Activated naive CD4-positive, alpha-beta T cell treated with anti-CD3 and anti-CD28 coated beads, Interleukin-2, amount 10 ng/mL, durations not matched to agents 7 days and 5 days (primary cell): ENCODE measurements around the gene OR2T27.
"Not testable (repeated sequence)": the region's sequence is repeated elsewhere in the genome, so short reads cannot be mapped to it uniquely, and the experiment has no call there.

ENCODE experiments used
- CTCF ChIA-PET: fragments of 350-600 bp; sonication (Branson Sonifier 250); formaldehyde crosslinking; loops from one replicate; lab custom pipeline; 2021; ENCODE audit warnings: antibody characterized with exemption; lab: Charles Lee
- DNase-seq: peaks from one replicate; pipeline ENCODE4 v3.0.0-alpha.2; 2020
- H3K27ac Mint-ChIP-seq: one replicate; pipeline ENCODE4 v1.8.0; 2021; ENCODE audit warnings: mild to moderate bottlenecking, moderate library complexity, mixed read lengths
- H3K27me3 Mint-ChIP-seq: one replicate; pipeline ENCODE4 v1.8.0; 2021; ENCODE audit warnings: mild to moderate bottlenecking, mixed read lengths
- H3K36me3 Mint-ChIP-seq: one replicate; pipeline ENCODE4 v1.8.0; 2021; ENCODE audit warnings: mixed read lengths
- H3K4me1 Mint-ChIP-seq: one replicate; pipeline ENCODE4 v1.8.0; 2021; ENCODE audit warnings: mixed read lengths
- H3K4me3 Mint-ChIP-seq: one replicate; pipeline ENCODE4 v1.8.0; 2021; ENCODE audit warnings: mild to moderate bottlenecking, moderate library complexity, mixed read lengths
- H3K9me3 Mint-ChIP-seq: one replicate; pipeline ENCODE4 v1.8.0; 2021; ENCODE audit warnings: mixed read lengths

OR2T27 gene

DNA sequence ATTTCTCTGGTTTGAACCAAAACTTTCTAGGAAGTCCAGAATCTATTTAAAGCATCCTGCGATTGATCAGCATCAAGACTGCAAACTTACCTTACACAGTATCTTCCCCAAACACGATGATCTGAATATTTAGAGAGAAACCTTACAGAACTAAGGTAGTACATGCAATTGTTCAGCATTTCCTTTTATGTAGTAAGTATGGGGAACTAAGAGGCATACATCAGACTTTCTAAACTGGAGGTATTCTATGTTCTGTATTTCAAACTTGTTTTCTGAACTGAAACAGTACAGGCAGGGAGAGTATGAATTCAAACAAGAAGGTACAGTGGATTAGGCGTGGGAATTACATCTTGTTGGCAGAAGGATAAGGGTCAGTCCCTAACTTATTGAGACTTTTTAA, at the start of gene OR2T27:
OR2T27 (minus strand) TSS at position 175 of the 400 bp plus-strand sequence. CDS start 4,644 bp downstream, outside the sequence.
- H3K9me3 Mint-ChIP-seq, H3K27ac Mint-ChIP-seq, CTCF ChIA-PET, H3K4me1 Mint-ChIP-seq, H3K36me3 Mint-ChIP-seq, DNase-seq, H3K4me3 Mint-ChIP-seq, H3K27me3 Mint-ChIP-seq: not testable (repeated sequence)

DNA sequence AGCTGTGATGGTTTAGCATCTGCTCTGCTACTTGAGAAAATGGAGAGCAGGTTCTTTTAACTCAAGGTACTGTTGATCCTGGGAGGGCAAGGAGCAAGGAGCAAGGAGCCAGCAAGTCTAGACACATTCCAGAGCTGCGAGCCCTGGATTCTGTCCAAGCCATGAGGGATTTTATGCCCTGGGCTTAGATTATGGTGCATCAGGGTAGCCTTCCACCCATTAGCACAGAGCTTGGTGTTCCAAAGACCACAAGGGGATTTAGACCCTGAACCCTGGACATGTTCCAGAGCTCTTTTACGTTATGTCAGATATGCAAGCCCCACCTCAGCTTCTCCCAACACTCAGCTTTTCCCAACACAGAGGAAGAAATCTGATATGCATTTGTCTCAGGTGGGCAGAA, 49.3 kb upstream of the OR2T27 start:
- H3K27ac Mint-ChIP-seq: no peak overlapping the region
- H3K36me3 Mint-ChIP-seq: no peaks in the 10 kb centered on the region
- DNase-seq: no peak
- no peak overlapping the region for H3K4me3 Mint-ChIP-seq
- CTCF ChIA-PET: interaction anchor here (0.9 kb wide), 1 partner anchor 102 kb away, joined by 4 read pairs; no protein-coding TSS in a partner anchor
- H3K27me3 Mint-ChIP-seq: no peaks in the 10 kb centered on the region
- H3K9me3 Mint-ChIP-seq: no peaks in the 10 kb centered on the region
- H3K4me1 Mint-ChIP-seq: no peaks in the 10 kb centered on the region

DNA sequence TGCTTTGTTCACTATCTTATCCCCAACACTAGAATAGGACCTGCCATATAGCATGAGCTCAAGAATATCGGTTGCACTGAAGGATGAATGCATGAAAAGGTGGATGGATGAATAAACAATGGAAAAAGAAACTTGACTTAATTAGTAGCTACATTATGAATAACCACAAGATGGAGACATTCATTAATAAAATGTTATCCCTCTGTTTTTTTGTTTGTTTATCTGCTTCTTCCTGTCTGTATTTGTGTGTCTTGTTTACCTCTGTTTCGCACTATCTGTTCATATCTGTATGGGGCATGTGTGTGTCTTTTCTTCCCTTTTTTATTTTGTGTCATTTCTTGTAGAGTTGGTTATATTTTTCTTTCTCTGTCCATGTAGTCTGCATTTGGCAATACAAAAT, 48.3 kb upstream of the OR2T27 start:
- Mint-ChIP-seq H3K4me1 (no peaks in the 10 kb centered on the region), H3K9me3 (no peaks in the 10 kb centered on the region), H3K4me3 (no peak overlapping the region), H3K36me3 (no peaks in the 10 kb centered on the region), H3K27me3 (no peaks in the 10 kb centered on the region), H3K27ac (no peak overlapping the region)
- CTCF ChIA-PET: no interaction called here
- DNase-seq: no peak

- CTCF ChIA-PET: no interaction called here
Measured at GRCh38 chr1:248702714-248703113, 47.4 kb upstream of the OR2T27 start, which contains the start of gene OR14I1. Gene OR14I1 (minus strand): TSS chr1:248702766.

DNA sequence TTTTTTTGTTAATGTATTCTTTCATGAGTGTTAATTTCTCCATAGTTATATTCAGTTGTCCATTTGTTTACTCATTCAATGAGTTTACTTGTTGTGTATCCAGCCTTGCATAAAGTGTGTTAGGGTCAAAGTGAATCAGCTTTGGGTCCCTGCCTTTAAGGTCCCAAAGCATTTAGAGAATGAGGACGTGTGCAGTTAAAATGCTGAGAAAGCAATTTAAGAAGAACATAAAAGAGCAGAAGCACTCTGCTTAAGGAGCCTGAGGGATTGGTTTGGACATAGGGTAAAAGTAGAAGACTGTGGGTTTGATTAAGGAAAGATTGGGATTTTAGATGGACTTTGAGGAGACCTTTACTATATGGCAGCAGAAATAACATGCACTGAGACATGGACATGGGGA, 43.8 kb upstream of the OR2T27 start:
- CTCF ChIA-PET: no interaction called here
- no peak overlapping the region for H3K4me3 Mint-ChIP-seq
- H3K4me1 Mint-ChIP-seq: no peaks in the 10 kb centered on the region
- H3K27me3 Mint-ChIP-seq: no peaks in the 10 kb centered on the region
- H3K36me3 Mint-ChIP-seq: no peaks in the 10 kb centered on the region
- DNase-seq: no peak
- no peak overlapping the region for H3K27ac Mint-ChIP-seq
- no peaks in the 10 kb centered on the region for H3K9me3 Mint-ChIP-seq

More at GRCh38 chr1:248702714-248703113, 47.4 kb upstream of the OR2T27 start, which contains the start of gene OR14I1:
- Mint-ChIP-seq H3K4me1 (no peaks in the 10 kb centered on the region), H3K27me3 (no peaks in the 10 kb centered on the region), H3K4me3 (no peak within 1 kb of the TSS), H3K36me3 (no peaks in the 10 kb centered on the region), H3K27ac (no peak within 1 kb of the TSS), H3K9me3 (no peaks in the 10 kb centered on the region)
- no peak for DNase-seq

- H3K9me3 Mint-ChIP-seq: no peaks in the 10 kb centered on the region
- no peaks in the 10 kb centered on the region for H3K4me1 Mint-ChIP-seq
- no peak for DNase-seq
- no peaks in the 10 kb centered on the region for H3K36me3 Mint-ChIP-seq
- H3K27ac Mint-ChIP-seq: no peak overlapping the region
- H3K4me3 Mint-ChIP-seq: no peak overlapping the region
- no peaks in the 10 kb centered on the region for H3K27me3 Mint-ChIP-seq
- CTCF ChIA-PET: no interaction called here
Measured at GRCh38 chr1:248697907-248698306, 42.6 kb upstream of the OR2T27 start.

DNA sequence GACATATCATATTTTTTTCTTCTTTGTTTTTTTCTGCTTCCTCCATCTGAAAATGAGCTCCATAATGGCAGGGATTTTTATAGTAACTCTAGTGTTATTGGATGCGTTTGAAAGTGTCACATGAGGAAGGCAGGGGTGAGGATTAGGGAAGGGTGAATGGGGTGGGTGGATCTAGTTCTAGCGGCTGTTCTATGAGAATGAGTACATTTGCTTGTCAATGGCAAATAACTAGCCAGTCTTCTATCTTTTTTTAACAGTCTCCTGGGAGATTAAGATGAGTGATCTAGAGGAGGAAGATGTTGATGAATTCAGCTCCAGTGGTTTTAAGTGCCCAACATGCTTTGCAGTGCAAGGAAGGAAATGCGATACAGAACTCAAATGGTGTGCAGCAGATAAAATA, 41.4 kb upstream of the OR2T27 start:
- CTCF ChIA-PET: no interaction called here
- no peak for DNase-seq
- no peaks in the 10 kb centered on the region for H3K4me1 Mint-ChIP-seq
- no peaks in the 10 kb centered on the region for H3K36me3 Mint-ChIP-seq
- H3K27me3 Mint-ChIP-seq: no peaks in the 10 kb centered on the region
- no peak overlapping the region for H3K27ac Mint-ChIP-seq
- H3K4me3 Mint-ChIP-seq: no peak overlapping the region
- H3K9me3 Mint-ChIP-seq: peaks cover 4% of the 10 kb centered on the region

DNA sequence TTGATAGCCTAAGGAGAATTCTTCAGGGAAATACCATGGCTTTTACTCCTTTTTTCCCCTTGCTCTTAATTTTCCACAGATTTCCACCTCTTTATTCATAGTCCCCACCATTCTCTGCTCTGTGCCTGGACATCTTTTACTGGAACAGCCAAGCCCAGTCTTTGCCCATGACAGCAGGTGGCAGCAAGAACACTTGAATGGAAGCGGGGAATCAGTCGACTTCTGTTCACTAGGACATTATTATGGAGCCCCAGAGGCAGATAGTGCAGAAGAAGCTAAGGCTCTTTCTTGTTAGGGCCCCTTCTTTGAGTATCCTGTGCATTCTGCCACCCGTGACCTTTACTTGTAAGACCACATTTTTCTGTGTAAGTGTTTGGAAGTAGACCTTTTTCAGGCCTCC, 40.9 kb upstream of the OR2T27 start:
- H3K9me3 Mint-ChIP-seq: peaks cover 4% of the 10 kb centered on the region
- no peaks in the 10 kb centered on the region for H3K36me3 Mint-ChIP-seq
- no peak overlapping the region for H3K4me3 Mint-ChIP-seq
- H3K4me1 Mint-ChIP-seq: no peaks in the 10 kb centered on the region
- no peaks in the 10 kb centered on the region for H3K27me3 Mint-ChIP-seq
- H3K27ac Mint-ChIP-seq: no peak overlapping the region
- peak; percentile 28 for DNase-seq
- CTCF ChIA-PET: no interaction called here

GRCh38 chr1:248695451-248696132, 40.3 kb upstream of the OR2T27 start:
- no peaks in the 10 kb centered on the region for H3K27me3 Mint-ChIP-seq
- H3K36me3 Mint-ChIP-seq: no peaks in the 10 kb centered on the region
- CTCF ChIA-PET: interaction anchor here (0.6 kb wide), 1 partner anchor 266 kb away, joined by 3 read pairs; no protein-coding TSS in a partner anchor
- H3K27ac Mint-ChIP-seq: no peak overlapping the region
- peaks cover 4% of the 10 kb centered on the region for H3K9me3 Mint-ChIP-seq
- no peak overlapping the region for H3K4me3 Mint-ChIP-seq
- no peak for DNase-seq
- H3K4me1 Mint-ChIP-seq: no peaks in the 10 kb centered on the region

GRCh38 chr1:248691567-248692155, 36.3 kb upstream of the OR2T27 start:
- no peaks in the 10 kb centered on the region for H3K36me3 Mint-ChIP-seq
- no peak for DNase-seq
- no peak overlapping the region for H3K4me3 Mint-ChIP-seq

DNA sequence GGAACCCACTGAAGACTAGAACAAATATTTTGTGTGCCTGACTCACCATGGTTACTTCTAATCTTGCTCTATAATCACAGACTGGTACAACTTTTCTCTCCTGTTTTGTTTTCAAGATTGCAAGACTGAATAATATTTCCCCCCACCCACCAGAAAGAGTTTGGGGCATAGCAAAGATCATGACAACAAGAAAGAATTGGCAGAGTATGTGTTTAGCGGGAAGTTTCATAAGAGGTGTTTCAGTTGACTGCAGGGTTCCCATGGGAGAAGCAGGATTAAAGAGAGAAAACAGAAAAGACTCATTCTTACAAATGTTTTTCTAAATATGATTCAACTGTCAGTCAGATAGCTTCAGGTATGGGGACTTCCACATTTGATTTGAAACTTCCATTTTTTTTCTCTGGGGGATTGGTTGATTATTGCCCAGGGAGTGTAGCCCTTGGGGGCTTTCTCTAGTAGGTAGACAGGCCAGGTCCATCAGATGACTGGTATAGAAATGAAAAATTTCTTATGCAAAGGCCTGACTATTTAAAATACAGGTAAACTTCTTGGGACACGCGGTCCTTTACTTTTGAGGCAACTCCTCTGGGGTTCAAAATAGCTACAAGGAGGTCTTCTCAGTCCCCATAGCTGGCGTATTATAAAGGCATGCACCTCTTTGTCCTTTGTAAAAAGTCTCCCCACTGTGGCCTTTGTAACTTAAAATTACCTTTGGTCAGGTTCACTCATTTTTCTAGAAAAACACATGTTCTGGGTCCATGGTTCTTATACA, 33.4 kb upstream of the OR2T27 start:
- DNase-seq: no peak
- Mint-ChIP-seq H3K27ac (no peak overlapping the region), H3K4me1 (no peaks in the 10 kb centered on the region), H3K4me3 (no peak overlapping the region), H3K36me3 (no peaks in the 10 kb centered on the region), H3K9me3 (peaks cover 9% of the 10 kb centered on the region), H3K27me3 (no peaks in the 10 kb centered on the region)
- CTCF ChIA-PET: interaction anchor here (0.7 to 1.2 kb wide), 2 partner anchors 9 to 118 kb away, joined by 3 to 4 read pairs; no protein-coding TSS in a partner anchor

More at GRCh38 chr1:248691567-248692155, 36.3 kb upstream of the OR2T27 start:
- Mint-ChIP-seq H3K27me3 (no peaks in the 10 kb centered on the region), H3K4me1 (no peaks in the 10 kb centered on the region), H3K9me3 (peaks cover 9% of the 10 kb centered on the region), H3K27ac (no peak overlapping the region)
- CTCF ChIA-PET: no interaction called here

GRCh38 chr1:248686815-248687214, 31.5 kb upstream of the OR2T27 start:
- CTCF ChIA-PET: interaction anchor here (0.7 to 1.0 kb wide), 2 partner anchors 280 to 283 kb away, joined by 3 read pairs; no protein-coding TSS in a partner anchor
- Mint-ChIP-seq H3K4me1 (no peaks in the 10 kb centered on the region), H3K36me3 (no peaks in the 10 kb centered on the region), H3K27me3 (no peaks in the 10 kb centered on the region), H3K4me3 (no peak overlapping the region), H3K27ac (no peak overlapping the region), H3K9me3 (peaks cover 5% of the 10 kb centered on the region)
- DNase-seq: peak; percentile 29

DNA sequence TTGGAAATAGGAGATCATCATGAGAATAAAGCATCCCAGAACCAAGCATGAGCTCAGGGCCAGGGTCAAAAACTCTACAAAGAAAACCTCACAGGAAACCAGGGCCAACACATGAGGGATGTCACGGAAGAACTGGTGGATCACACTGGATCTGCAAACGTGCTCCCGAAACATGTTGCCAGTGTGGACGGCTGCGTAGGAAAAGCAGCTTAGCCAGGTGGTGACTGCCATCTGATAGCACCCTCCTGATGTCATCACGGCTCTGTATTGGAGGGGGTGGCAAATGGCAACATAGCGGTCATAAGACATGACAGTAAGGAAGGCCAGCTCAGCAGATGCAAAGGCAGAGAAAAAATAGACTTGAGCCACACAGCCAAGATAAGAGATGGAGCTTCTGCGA, 26.3 kb upstream of the OR2T27 start:
- H3K36me3 Mint-ChIP-seq: no peaks in the 10 kb centered on the region
- CTCF ChIA-PET: no interaction called here
- H3K27me3 Mint-ChIP-seq: no peaks in the 10 kb centered on the region
- H3K4me3 Mint-ChIP-seq: no peak overlapping the region
- H3K27ac Mint-ChIP-seq: no peak overlapping the region
- H3K9me3 Mint-ChIP-seq: no peaks in the 10 kb centered on the region
- no peaks in the 10 kb centered on the region for H3K4me1 Mint-ChIP-seq
- DNase-seq: no peak

- Mint-ChIP-seq H3K4me1 (no peaks in the 10 kb centered on the region), H3K9me3 (peaks cover 5% of the 10 kb centered on the region), H3K4me3 (no peak overlapping the region), H3K27ac (no peak overlapping the region), H3K27me3 (no peaks in the 10 kb centered on the region), H3K36me3 (no peaks in the 10 kb centered on the region)
- CTCF ChIA-PET: no interaction called here
- no peak for DNase-seq
Measured at GRCh38 chr1:248670003-248670402, 14.7 kb upstream of the OR2T27 start.
